Activated CD4-positive, alpha-beta T cell treated with anti-CD3 and anti-CD28 coated beads, Interleukin-2, Interleukin-4, amounts not matched to agents 100 ng/mL and 50 ng/mL, durations not matched to agents 16 hours and 8 hours (primary cell): ENCODE data around the gene SOWAHA.
"Not testable (repeated sequence)": the region's sequence is repeated elsewhere in the genome, so short reads cannot be mapped to it uniquely, and the experiment has no call there.

Experiments used
- DNase-seq: peaks from one replicate; pipeline ENCODE4 v3.0.0-alpha.2; 2020; ENCODE audit warnings: low spot score

The SOWAHA gene

DNA sequence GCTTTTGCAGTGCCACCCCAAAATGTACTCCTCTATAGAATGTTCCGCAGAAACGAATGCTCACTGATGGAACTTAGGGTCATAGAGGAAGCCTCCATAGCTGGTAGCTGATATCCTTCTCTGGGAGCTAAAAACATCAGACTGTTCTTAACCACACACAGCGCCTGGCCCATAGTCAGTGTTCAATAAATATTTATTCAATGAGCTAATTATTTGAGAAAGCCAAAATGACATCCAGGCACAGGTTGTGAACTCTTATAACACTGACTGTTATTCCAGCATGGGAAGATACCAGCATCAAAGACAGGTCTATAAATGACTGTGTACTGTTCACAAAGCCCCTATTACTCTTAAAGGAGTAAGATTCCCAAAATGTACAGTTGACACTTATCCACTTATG, 40.2 kb downstream of the SOWAHA start:
- DNase-seq: no peak

DNA sequence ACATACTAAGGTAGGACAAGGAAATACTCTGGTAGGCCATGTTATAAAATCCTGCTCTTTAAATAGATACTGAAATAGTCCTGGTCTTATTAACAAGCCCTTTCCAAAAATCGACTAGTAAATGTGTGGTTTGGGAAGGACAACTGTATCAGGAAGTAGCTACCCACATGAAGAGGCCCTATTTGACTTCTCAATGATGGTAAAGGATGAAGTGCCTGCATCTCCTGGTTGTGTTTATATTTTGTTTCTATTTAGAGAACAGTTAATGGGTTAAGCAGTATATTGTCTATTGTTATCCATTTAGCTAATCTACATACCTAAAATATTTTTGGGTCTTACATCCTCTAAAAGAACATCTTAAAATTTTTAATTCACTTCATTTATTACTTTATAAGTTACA, 40.7 kb downstream of the SOWAHA start:
- DNase-seq: no peak

DNA sequence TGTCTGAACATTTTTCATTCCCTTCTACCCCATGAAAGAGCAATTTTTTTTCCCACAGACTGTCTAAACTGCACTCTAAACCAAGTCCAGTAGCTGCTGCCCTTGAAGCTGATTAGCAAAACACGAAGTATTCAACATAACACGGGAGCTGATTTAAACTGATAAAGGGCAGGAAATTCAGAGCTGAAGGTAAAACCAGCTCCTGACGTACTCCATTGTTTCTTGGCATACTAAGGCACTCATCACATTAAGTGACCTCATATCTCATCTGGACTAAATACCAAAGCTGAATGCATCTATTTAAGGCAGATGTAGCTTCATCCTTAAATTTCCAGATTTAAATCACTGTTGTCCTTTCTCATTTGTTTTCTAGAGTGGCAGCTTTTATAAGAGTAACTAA, 41.2 kb downstream of the SOWAHA start:
- DNase-seq: no peak

GRCh38 chr5:132854992-132855391, 41.9 kb downstream of the SOWAHA start:
- not testable (repeated sequence) for DNase-seq

GRCh38 chr5:132856011-132856410, 42.9 kb downstream of the SOWAHA start:
- DNase-seq: no peak

- DNase-seq: no peak
Observed at GRCh38 chr5:132859889-132860437, 46.9 kb downstream of the SOWAHA start.

DNA sequence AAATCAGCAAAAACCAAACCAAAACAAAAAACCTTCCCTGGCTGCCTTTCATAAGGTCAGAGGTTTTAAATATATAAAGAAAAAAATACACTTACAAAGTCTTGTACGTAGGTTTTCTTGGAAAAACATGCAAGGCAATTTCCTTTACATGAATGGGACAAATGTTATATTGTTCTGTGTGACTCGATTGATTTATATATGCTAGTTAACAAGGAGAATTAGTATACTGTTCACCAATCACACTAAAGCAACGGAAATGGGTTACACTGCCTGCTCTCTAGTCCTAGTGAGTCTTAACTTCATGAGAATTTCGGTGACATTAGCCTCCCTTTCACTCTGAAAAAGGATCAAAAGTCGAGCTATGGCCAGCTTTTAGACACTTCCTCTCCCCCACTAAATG, 47.6 kb downstream of the SOWAHA start:
- no peak for DNase-seq

GRCh38 chr5:132865668-132866341, 52.7 kb downstream of the SOWAHA start:
- no peak for DNase-seq
